Measurements from ENCODE around the gene MME. TPM values are rescaled to one million over a fixed set of nuclear protein-coding genes. Genes with fewer than 3 reads are reported as not detected.

The MME gene
- total and polyA plus RNA-seq, 5 donors from 2014 or later, result 0.41 to 0.71 TPM; not detected in 3

GRCh38 chr3:155070316-155070715 is 9.8 kb upstream of the MME start:
- H3K36me3 ChIP-seq (ENCODE audit: control insufficient read depth, insufficient read depth, low read length), result no peaks in the 10 kb centered on the region
- H3K27me3 ChIP-seq (ENCODE audit: control insufficient read depth, insufficient read depth, low read length), result no peaks in the 10 kb centered on the region
- ATAC-seq (ENCODE audit: low read depth in 2 of 2), result no peak
- no peaks in the 10 kb centered on the region for H3K9me3 ChIP-seq (ENCODE audit: control insufficient read depth in 2 of 2, low read length in 2 of 2)
- H3K27ac ChIP-seq (ENCODE audit: insufficient read depth, low read length, poor library complexity, severe bottlenecking), result no peak overlapping the region
- no peaks in the 10 kb centered on the region for H3K4me1 ChIP-seq (ENCODE audit: control insufficient read depth, insufficient read depth, low read length, poor library complexity, severe bottlenecking)
- Mint-ChIP-seq H3K36me3 (no peaks in the 10 kb centered on the region), H3K4me3 (no peak overlapping the region), H3K27me3 (no peaks in the 10 kb centered on the region), H3K9me3 (peaks cover 2 to 7% (median 4%) of the 10 kb centered on the region in 7 donors), H3K27ac (no peak overlapping the region), H3K4me1 (no peaks in the 10 kb centered on the region)
- DNase-seq, result no peak
- no peak overlapping the region for H3K4me3 ChIP-seq (ENCODE audit: low read depth, low read length)

GRCh38 chr3:155070932-155071387 is 9.2 kb upstream of the MME start:
- no peak overlapping the region for H3K27ac ChIP-seq (ENCODE audit: insufficient read depth, low read length, poor library complexity, severe bottlenecking)
- H3K4me3 Mint-ChIP-seq, result no peak overlapping the region
- no peaks in the 10 kb centered on the region for H3K36me3 Mint-ChIP-seq
- no peaks in the 10 kb centered on the region for H3K27me3 ChIP-seq (ENCODE audit: control insufficient read depth, insufficient read depth, low read length)
- no peak overlapping the region for H3K27ac Mint-ChIP-seq
- H3K4me1 Mint-ChIP-seq, result no peaks in the 10 kb centered on the region
- no peaks in the 10 kb centered on the region for H3K4me1 ChIP-seq (ENCODE audit: control insufficient read depth, insufficient read depth, low read length, poor library complexity, severe bottlenecking)
- H3K9me3 ChIP-seq (ENCODE audit: control insufficient read depth in 2 of 2, low read length in 2 of 2), result no peaks in the 10 kb centered on the region
- no peak for DNase-seq
- no peak for ATAC-seq (ENCODE audit: low read depth in 2 of 2)
- no peak overlapping the region for H3K4me3 ChIP-seq (ENCODE audit: low read depth, low read length)
- peaks cover 2 to 12% (median 5%) of the 10 kb centered on the region in 7 donors for H3K9me3 Mint-ChIP-seq
- no peaks in the 10 kb centered on the region for H3K36me3 ChIP-seq (ENCODE audit: control insufficient read depth, insufficient read depth, low read length)
- no peaks in the 10 kb centered on the region for H3K27me3 Mint-ChIP-seq

GRCh38 chr3:155075200-155075599 is 4.9 kb upstream of the MME start:
- peaks cover 0 to 8% (median under 1%) of the 10 kb centered on the region in 4 donors for H3K4me1 Mint-ChIP-seq
- no peak overlapping the region for H3K27ac Mint-ChIP-seq
- H3K27ac ChIP-seq (ENCODE audit: insufficient read depth, low read length, poor library complexity, severe bottlenecking), result no peak overlapping the region
- DNase-seq, result no peak
- H3K9me3 ChIP-seq (ENCODE audit: control insufficient read depth in 2 of 2, low read length in 2 of 2), result no peaks in the 10 kb centered on the region
- peaks cover 4% of the 10 kb centered on the region for H3K4me1 ChIP-seq (ENCODE audit: control insufficient read depth, insufficient read depth, low read length, poor library complexity, severe bottlenecking)
- no peaks in the 10 kb centered on the region for H3K36me3 ChIP-seq (ENCODE audit: control insufficient read depth, insufficient read depth, low read length)
- peaks cover 2 to 17% (median 7%) of the 10 kb centered on the region in 7 donors for H3K9me3 Mint-ChIP-seq
- H3K27me3 ChIP-seq (ENCODE audit: control insufficient read depth, insufficient read depth, low read length), result peaks cover 2% of the 10 kb centered on the region
- H3K27me3 Mint-ChIP-seq, result peaks cover 13% of the 10 kb centered on the region
- ATAC-seq (ENCODE audit: low read depth in 2 of 2), result no peak
- H3K4me3 Mint-ChIP-seq, result no peak overlapping the region
- H3K36me3 Mint-ChIP-seq, result no peaks in the 10 kb centered on the region
- H3K4me3 ChIP-seq (ENCODE audit: low read depth, low read length), result no peak overlapping the region

- ATAC-seq (ENCODE audit: low read depth in 2 of 2), result no peak
Observed at GRCh38 chr3:155076888-155077287, 3.2 kb upstream of the MME start.

GRCh38 chr3:155078711-155079467 is 1.2 kb upstream of the MME start:
- peaks cover 9% of the 10 kb centered on the region for H3K27me3 ChIP-seq (ENCODE audit: control insufficient read depth, insufficient read depth, low read length)
- no peak overlapping the region for H3K4me3 ChIP-seq (ENCODE audit: low read depth, low read length)
- ATAC-seq (ENCODE audit: low read depth in 2 of 2), result no peak
- H3K27ac ChIP-seq (ENCODE audit: insufficient read depth, low read length, poor library complexity, severe bottlenecking), result no peak overlapping the region
- peaks cover 0 to 14% (median 1%) of the 10 kb centered on the region in 4 donors for H3K4me1 Mint-ChIP-seq
- H3K9me3 ChIP-seq (ENCODE audit: control insufficient read depth in 2 of 2, low read length in 2 of 2), result no peaks in the 10 kb centered on the region
- H3K4me1 ChIP-seq (ENCODE audit: control insufficient read depth, insufficient read depth, low read length, poor library complexity, severe bottlenecking), result peaks cover 5% of the 10 kb centered on the region
- no peak for DNase-seq
- H3K27me3 Mint-ChIP-seq, result peaks cover 34% of the 10 kb centered on the region
- no peaks in the 10 kb centered on the region for H3K36me3 ChIP-seq (ENCODE audit: control insufficient read depth, insufficient read depth, low read length)
- no peak overlapping the region for H3K27ac Mint-ChIP-seq
- H3K36me3 Mint-ChIP-seq, result no peaks in the 10 kb centered on the region
- H3K4me3 Mint-ChIP-seq, result peak overlapping the region in 2 of 4 donors; percentile 63 to 69
- peaks cover 0 to 14% (median 6%) of the 10 kb centered on the region in 7 donors for H3K9me3 Mint-ChIP-seq

More at GRCh38 chr3:155076888-155077287, 3.2 kb upstream of the MME start:
- Mint-ChIP-seq H3K27me3 (peaks cover 27% of the 10 kb centered on the region), H3K9me3 (peaks cover 2 to 17% (median 8%) of the 10 kb centered on the region in 7 donors), H3K4me3 (no peak overlapping the region), H3K4me1 (peaks cover 0 to 14% (median 1%) of the 10 kb centered on the region in 4 donors), H3K27ac (no peak overlapping the region), H3K36me3 (no peaks in the 10 kb centered on the region)
- Histone ChIP-seq H3K27ac (ENCODE audit: insufficient read depth, low read length, poor library complexity, severe bottlenecking) (no peak overlapping the region), H3K9me3 (ENCODE audit: control insufficient read depth in 2 of 2, low read length in 2 of 2) (no peaks in the 10 kb centered on the region), H3K4me1 (ENCODE audit: control insufficient read depth, insufficient read depth, low read length, poor library complexity, severe bottlenecking) (peaks cover 5% of the 10 kb centered on the region), H3K27me3 (ENCODE audit: control insufficient read depth, insufficient read depth, low read length) (peaks cover 9% of the 10 kb centered on the region), H3K36me3 (ENCODE audit: control insufficient read depth, insufficient read depth, low read length) (no peaks in the 10 kb centered on the region), H3K4me3 (ENCODE audit: low read depth, low read length) (no peak overlapping the region)
- no peak for DNase-seq

- Mint-ChIP-seq H3K27ac (no peak overlapping the region), H3K36me3 (no peaks in the 10 kb centered on the region), H3K4me3 (no peak overlapping the region), H3K4me1 (peaks cover 0 to 14% (median 1%) of the 10 kb centered on the region in 4 donors), H3K9me3 (peaks cover 0 to 14% (median 5%) of the 10 kb centered on the region in 7 donors), H3K27me3 (peaks cover 34% of the 10 kb centered on the region)
- ATAC-seq (ENCODE audit: low read depth in 2 of 2), result no peak
- Histone ChIP-seq H3K36me3 (ENCODE audit: control insufficient read depth, insufficient read depth, low read length) (no peaks in the 10 kb centered on the region), H3K4me3 (ENCODE audit: low read depth, low read length) (no peak overlapping the region), H3K4me1 (ENCODE audit: control insufficient read depth, insufficient read depth, low read length, poor library complexity, severe bottlenecking) (peaks cover 5% of the 10 kb centered on the region), H3K9me3 (ENCODE audit: control insufficient read depth in 2 of 2, low read length in 2 of 2) (no peaks in the 10 kb centered on the region), H3K27me3 (ENCODE audit: control insufficient read depth, insufficient read depth, low read length) (peaks cover 9% of the 10 kb centered on the region), H3K27ac (ENCODE audit: insufficient read depth, low read length, poor library complexity, severe bottlenecking) (no peak overlapping the region)
- no peak for DNase-seq
Observed at GRCh38 chr3:155079468-155079745, 712 bp upstream of the MME start.

GRCh38 chr3:155080692-155081091 is 573 bp downstream of the MME start:
- Mint-ChIP-seq H3K27ac (no peak overlapping the region), H3K27me3 (peaks cover 34% of the 10 kb centered on the region)

More at GRCh38 chr3:155080692-155081091, 573 bp downstream of the MME start:
- no peak for DNase-seq
- Histone ChIP-seq H3K4me1 (ENCODE audit: control insufficient read depth, insufficient read depth, low read length, poor library complexity, severe bottlenecking) (peaks cover 5% of the 10 kb centered on the region), H3K27ac (ENCODE audit: insufficient read depth, low read length, poor library complexity, severe bottlenecking) (no peak overlapping the region), H3K9me3 (ENCODE audit: control insufficient read depth in 2 of 2, low read length in 2 of 2) (no peaks in the 10 kb centered on the region), H3K27me3 (ENCODE audit: control insufficient read depth, insufficient read depth, low read length) (peaks cover 9% of the 10 kb centered on the region), H3K36me3 (ENCODE audit: control insufficient read depth, insufficient read depth, low read length) (no peaks in the 10 kb centered on the region), H3K4me3 (ENCODE audit: low read depth, low read length) (no peak overlapping the region)
- no peaks in the 10 kb centered on the region for H3K36me3 Mint-ChIP-seq
- H3K9me3 Mint-ChIP-seq, result peaks cover under 1 to 9% (median 3%) of the 10 kb centered on the region in 7 donors
- peaks cover 0 to 14% (median 1%) of the 10 kb centered on the region in 4 donors for H3K4me1 Mint-ChIP-seq
- peak overlapping the region in 2 of 4 donors; percentile 61 to 71 for H3K4me3 Mint-ChIP-seq
- no peak for ATAC-seq (ENCODE audit: low read depth in 2 of 2)

All from CD4-positive, CD25-positive, alpha-beta regulatory T cell (primary cell).